Measurements from ENCODE around the gene PABPC3. TPM values are rescaled to one million over a fixed set of nuclear protein-coding genes. Genes with fewer than 3 reads are reported as not detected.

PABPC3 gene
- total RNA-seq, 2 experiments from 2014 or later: 0.13 to 0.49 TPM

- no peak overlapping the region for H3K4me3 ChIP-seq (ENCODE audit: low read depth, low read length, poor library complexity, severe bottlenecking)
- no peaks in the 10 kb centered on the region for H3K36me3 ChIP-seq (ENCODE audit: insufficient read depth, low read length)
- H2AFZ ChIP-seq (ENCODE audit: low read length): no peak overlapping the region
- H3K9me3 ChIP-seq (ENCODE audit: low read length): no peaks in the 10 kb centered on the region
- peaks cover 12% of the 10 kb centered on the region for H3K4me1 ChIP-seq (ENCODE audit: insufficient read depth, low read length, poor library complexity, severe bottlenecking)
- H3K4me2 ChIP-seq (ENCODE audit: low read length): no peak overlapping the region
- H3K27ac ChIP-seq (ENCODE audit: low read depth, low read length, poor library complexity, severe bottlenecking): no peak overlapping the region
- ChIA-PET POLR2A (no interaction called here), CTCF (ENCODE audit: unreplicated experiment) (no interaction called here)
- intact Hi-C loops (cut with micrococcal nuclease; ENCODE audit: unreplicated experiment): no loop called here
- no peak for DNase-seq (ENCODE audit: low spot score)
- no TSS peak for BruUV-seq (replicated peaks)
- no peaks in the 10 kb centered on the region; the same call in 1 of the 2 replicates for H4K20me1 ChIP-seq (ENCODE audit: insufficient read depth, low read length)
- TF ChIP-seq CTCF (conservative IDR thresholded peaks at IDR 0.05; ENCODE audit: low read length) (no peak), EZH2phosphoT487 (IDR thresholded peaks at IDR 0.05; ENCODE audit: borderline replicate concordance, low read depth, low read length) (no peak)
- no peaks in the 10 kb centered on the region for H3K9me2 ChIP-seq (ENCODE audit: insufficient read depth, low read length)
- no peaks in the 10 kb centered on the region for H3K79me2 ChIP-seq (ENCODE audit: insufficient read depth, low read depth, low read length)
Measured at GRCh38 chr13:25110956-25111584, 15.1 kb downstream of the PABPC3 start.

- POLR2A ChIA-PET: no interaction called here
- no TSS peak for BruUV-seq (replicated peaks)
- CTCF ChIA-PET (ENCODE audit: unreplicated experiment): no interaction called here
- intact Hi-C loops (cut with micrococcal nuclease; ENCODE audit: unreplicated experiment): no loop called here
- no peak overlapping the region for H3K4me2 ChIP-seq (ENCODE audit: low read length)
- no peaks in the 10 kb centered on the region for H3K9me3 ChIP-seq (ENCODE audit: low read length)
- H2AFZ ChIP-seq (ENCODE audit: low read length): no peak overlapping the region
- H3K79me2 ChIP-seq (ENCODE audit: insufficient read depth, low read depth, low read length): no peaks in the 10 kb centered on the region
- TF ChIP-seq CTCF (conservative IDR thresholded peaks at IDR 0.05; ENCODE audit: low read length): no peak
- no peak for TF ChIP-seq EZH2phosphoT487 (IDR thresholded peaks at IDR 0.05; ENCODE audit: borderline replicate concordance, low read depth, low read length)
- H3K9me2 ChIP-seq (ENCODE audit: insufficient read depth, low read length): no peaks in the 10 kb centered on the region
- H3K4me3 ChIP-seq (ENCODE audit: low read depth, low read length, poor library complexity, severe bottlenecking): no peak overlapping the region
- no peaks in the 10 kb centered on the region; the same call in 1 of the 2 replicates for H4K20me1 ChIP-seq (ENCODE audit: insufficient read depth, low read length)
- H3K27ac ChIP-seq (ENCODE audit: low read depth, low read length, poor library complexity, severe bottlenecking): no peak overlapping the region
- H3K36me3 ChIP-seq (ENCODE audit: insufficient read depth, low read length): no peaks in the 10 kb centered on the region
- H3K4me1 ChIP-seq (ENCODE audit: insufficient read depth, low read length, poor library complexity, severe bottlenecking): peaks cover 12% of the 10 kb centered on the region
- no peak for DNase-seq (ENCODE audit: low spot score)
Measured at GRCh38 chr13:25111585-25111956, 15.6 kb downstream of the PABPC3 start.

GRCh38 chr13:25112695-25113255, 16.8 kb downstream of the PABPC3 start:
- no peak overlapping the region for H3K27ac ChIP-seq (ENCODE audit: low read depth, low read length, poor library complexity, severe bottlenecking)
- ChIA-PET POLR2A (interaction anchor here (1.1 kb wide), 1 partner anchor 17 kb away, joined by 3 read pairs; no protein-coding TSS in a partner anchor), CTCF (ENCODE audit: unreplicated experiment) (no interaction called here)
- no peaks in the 10 kb centered on the region for H3K9me2 ChIP-seq (ENCODE audit: insufficient read depth, low read length)
- no peak overlapping the region for H3K4me3 ChIP-seq (ENCODE audit: low read depth, low read length, poor library complexity, severe bottlenecking)
- H3K9me3 ChIP-seq (ENCODE audit: low read length): no peaks in the 10 kb centered on the region
- H4K20me1 ChIP-seq (ENCODE audit: insufficient read depth, low read length): no peaks in the 10 kb centered on the region; the same call in 1 of the 2 replicates
- peaks cover 12% of the 10 kb centered on the region for H3K4me1 ChIP-seq (ENCODE audit: insufficient read depth, low read length, poor library complexity, severe bottlenecking)
- H3K79me2 ChIP-seq (ENCODE audit: insufficient read depth, low read depth, low read length): no peaks in the 10 kb centered on the region
- intact Hi-C loops (cut with micrococcal nuclease; ENCODE audit: unreplicated experiment): no loop called here
- DNase-seq (ENCODE audit: low spot score): no peak
- H3K36me3 ChIP-seq (ENCODE audit: insufficient read depth, low read length): no peaks in the 10 kb centered on the region
- no peak overlapping the region for H2AFZ ChIP-seq (ENCODE audit: low read length)
- TF ChIP-seq EZH2phosphoT487 (IDR thresholded peaks at IDR 0.05; ENCODE audit: borderline replicate concordance, low read depth, low read length): no peak
- no TSS peak for BruUV-seq (replicated peaks)
- no peak overlapping the region for H3K4me2 ChIP-seq (ENCODE audit: low read length)
